ENCODE results near the gene TMEM132A.

TMEM132A gene, protein sequence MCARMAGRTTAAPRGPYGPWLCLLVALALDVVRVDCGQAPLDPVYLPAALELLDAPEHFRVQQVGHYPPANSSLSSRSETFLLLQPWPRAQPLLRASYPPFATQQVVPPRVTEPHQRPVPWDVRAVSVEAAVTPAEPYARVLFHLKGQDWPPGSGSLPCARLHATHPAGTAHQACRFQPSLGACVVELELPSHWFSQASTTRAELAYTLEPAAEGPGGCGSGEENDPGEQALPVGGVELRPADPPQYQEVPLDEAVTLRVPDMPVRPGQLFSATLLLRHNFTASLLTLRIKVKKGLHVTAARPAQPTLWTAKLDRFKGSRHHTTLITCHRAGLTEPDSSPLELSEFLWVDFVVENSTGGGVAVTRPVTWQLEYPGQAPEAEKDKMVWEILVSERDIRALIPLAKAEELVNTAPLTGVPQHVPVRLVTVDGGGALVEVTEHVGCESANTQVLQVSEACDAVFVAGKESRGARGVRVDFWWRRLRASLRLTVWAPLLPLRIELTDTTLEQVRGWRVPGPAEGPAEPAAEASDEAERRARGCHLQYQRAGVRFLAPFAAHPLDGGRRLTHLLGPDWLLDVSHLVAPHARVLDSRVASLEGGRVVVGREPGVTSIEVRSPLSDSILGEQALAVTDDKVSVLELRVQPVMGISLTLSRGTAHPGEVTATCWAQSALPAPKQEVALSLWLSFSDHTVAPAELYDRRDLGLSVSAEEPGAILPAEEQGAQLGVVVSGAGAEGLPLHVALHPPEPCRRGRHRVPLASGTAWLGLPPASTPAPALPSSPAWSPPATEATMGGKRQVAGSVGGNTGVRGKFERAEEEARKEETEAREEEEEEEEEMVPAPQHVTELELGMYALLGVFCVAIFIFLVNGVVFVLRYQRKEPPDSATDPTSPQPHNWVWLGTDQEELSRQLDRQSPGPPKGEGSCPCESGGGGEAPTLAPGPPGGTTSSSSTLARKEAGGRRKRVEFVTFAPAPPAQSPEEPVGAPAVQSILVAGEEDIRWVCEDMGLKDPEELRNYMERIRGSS

DNA sequence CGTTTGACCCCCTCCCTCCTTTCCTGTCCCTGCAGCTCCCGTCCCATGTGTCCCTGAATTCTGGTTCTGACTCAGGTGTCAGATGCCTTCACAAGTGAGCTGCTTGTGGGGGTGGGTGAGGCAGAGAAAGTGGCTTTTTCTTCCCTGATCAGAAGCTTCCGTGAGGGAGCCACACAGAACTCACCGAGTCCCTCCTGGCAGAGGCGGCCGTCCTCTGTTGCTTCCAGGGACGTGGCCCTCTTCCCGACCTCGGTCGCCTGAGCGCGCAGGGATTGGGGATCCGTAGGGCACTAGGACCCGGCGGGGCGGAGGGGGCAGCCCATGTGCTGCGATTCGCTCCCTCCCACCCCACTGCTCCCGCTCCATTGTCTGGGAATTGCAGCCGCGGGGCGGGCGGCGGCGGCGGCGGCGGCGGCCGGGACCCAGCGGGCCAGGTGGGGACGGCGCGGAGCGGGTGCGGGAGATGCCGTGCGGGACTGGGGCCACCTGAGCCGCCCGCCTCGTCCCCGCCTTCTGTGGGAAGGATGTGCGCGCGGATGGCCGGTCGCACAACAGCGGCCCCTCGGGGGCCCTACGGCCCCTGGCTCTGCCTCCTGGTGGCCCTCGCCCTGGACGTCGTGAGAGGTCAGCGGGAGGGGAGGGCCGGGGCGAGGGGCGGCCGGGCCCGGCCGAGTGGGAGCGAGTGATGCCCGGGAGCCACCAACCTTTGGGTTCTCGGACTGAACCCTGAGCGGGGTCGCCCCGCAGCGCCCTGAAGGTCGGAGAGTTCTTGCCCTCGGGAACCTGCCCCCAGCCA is at the start of gene TMEM132A:
TMEM132A (plus strand) TSS at position 351 of the 796 bp plus-strand sequence; CDS start at position 525, 174 bp downstream.
- DNase-seq (ENCODE audit: low read depth, low spot score): no peak

GRCh38 chr11:60875366-60876167 is 48.7 kb upstream of the TMEM132A start:
- DNase-seq (ENCODE audit: low read depth, low spot score): no peak

DNA sequence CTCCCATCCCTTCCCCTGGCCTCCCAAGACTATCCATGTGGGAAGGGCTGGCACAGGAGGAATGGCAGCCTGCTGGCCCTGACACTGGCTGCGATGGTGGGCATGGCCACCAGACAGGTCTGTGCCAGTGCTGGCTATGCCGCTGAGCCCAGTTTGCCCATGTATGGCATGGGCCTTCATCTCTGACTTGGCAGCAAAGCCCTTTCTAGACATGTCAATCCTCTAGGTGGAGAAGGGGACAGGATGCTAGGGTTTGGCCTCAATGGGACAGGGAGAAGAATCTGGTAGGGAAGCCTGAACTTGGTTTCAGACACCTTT is 48.1 kb upstream of the TMEM132A start:
- DNase-seq (ENCODE audit: low read depth, low spot score): no peak

DNA sequence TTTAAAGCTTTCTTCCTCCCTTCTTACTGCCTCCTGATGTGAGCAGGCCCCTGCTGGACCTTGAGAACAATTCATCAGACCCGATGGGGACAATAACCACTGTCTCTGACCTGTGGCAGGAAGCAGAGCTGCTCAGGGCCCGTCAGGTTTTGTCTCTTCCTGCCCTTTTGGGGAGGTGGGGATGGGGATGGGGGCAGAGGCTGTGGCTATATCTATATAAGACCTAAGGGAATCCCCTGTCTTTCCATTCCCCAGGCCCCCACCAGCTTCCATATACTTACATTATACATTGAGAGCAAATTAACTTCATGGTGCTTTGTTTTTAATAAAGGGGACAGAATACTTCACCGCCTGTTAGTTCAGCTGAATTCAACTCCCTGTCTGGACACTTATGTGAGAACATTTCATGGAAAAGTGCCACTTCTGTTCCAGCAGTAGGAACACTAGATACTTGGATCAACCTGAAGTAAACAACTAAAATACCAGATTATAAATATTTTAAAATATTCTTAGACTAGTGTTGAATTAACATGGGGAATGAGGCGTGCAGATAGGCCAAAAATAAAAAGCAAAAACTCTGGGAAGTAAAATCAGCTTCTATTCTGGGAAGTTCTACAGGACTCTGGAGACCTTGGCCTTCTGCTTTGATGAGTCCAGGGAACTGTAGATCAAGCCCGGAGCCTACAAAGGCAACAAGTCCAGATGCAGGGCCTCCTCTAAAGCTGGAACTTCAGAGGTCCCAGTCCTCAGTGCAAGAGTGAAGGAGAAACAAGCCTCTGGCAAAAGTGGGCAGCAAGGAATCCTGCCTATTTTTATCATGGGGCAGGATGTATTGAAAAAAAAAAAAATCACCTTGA is 45.8 kb upstream of the TMEM132A start:
- no peak for DNase-seq (ENCODE audit: low read depth, low spot score)

DNA sequence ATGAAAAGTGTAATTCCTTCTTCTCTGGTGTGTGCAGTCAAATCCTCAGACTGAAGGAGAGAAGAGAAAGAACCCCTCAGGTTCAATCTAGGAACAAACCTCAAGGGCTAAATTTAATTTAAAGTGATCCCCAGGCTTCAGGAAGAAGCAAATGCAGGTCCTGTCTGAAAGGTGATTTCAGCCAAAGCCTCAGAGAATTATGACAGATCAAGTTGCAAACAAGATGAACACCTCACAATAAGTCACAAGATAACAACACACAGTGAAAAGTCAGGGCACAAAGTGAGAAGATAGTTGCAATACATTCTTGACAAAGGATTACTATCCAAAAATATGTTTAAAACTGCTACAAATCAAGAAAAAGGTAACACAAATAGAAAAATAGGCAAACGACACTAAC is 45.2 kb upstream of the TMEM132A start:
- no peak for DNase-seq (ENCODE audit: low read depth, low spot score)

GRCh38 chr11:60879971-60880588 is 44.2 kb upstream of the TMEM132A start:
- DNase-seq (ENCODE audit: low read depth, low spot score): no peak

GRCh38 chr11:60880643-60881282 is 43.5 kb upstream of the TMEM132A start:
- DNase-seq (ENCODE audit: low read depth, low spot score): no peak

DNA sequence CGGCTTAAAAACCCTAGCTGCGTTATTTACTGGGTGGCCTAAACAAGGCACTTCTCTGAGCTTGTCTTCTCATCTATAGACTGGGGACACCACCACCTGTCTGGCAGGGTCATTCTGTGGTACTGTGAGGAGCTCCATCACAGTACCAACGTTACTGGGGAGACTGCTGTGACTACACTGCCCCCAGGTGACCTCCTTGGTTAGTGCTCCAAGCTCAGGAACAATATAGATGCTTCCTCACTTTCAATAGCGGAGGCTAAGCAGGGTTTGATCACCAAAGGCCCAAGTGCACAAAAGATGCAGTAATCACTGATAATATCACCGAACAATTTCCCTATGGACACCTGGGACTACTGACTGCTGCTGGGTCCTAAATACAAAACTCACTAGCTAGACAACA is 36.7 kb upstream of the TMEM132A start:
- no peak for DNase-seq (ENCODE audit: low read depth, low spot score)

DNA sequence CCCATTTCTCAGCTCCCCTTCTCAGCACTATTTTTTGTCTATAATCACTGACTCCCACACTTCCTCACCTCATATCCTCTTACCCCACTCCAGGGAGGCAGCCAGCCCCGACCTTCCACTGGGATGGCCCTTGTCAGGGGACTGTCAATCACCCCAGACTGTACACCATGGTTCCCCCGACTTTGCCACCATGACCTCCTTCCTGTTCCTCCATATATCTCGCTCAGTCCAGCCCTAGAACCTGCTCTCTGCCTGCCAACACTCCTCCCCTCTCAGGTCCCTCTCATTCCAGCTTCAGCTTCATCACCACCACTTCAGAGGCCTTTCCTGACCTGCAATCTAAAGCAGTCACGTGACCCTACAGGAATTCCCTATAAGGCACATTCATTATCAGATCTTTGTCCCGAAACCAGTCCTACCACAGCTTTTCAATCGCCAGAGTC is 34.4 kb upstream of the TMEM132A start:
- DNase-seq (ENCODE audit: low read depth, low spot score): no peak

DNA sequence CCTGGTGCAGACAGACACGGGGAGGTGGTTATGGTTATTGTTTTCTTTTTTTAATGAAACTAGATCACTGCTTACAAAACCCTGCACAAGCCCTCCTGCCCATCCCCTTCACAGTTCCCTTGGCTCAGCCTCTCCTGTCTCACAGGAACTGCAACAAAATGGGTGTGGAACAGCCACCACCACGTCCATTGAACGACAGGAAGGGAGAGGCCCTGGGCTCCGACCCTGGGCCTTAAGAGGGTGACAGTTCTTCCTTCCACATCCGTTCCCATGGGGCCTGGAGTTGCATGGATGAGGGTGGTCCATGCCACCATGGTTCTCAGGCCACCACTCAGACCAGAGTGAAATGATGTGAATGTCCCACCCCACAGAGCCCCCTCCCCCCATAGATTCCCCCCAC is 33.6 kb upstream of the TMEM132A start:
- no peak for DNase-seq (ENCODE audit: low read depth, low spot score)

GRCh38 chr11:60891103-60891741 is 33.0 kb upstream of the TMEM132A start:
- DNase-seq (ENCODE audit: low read depth, low spot score): no peak

DNA sequence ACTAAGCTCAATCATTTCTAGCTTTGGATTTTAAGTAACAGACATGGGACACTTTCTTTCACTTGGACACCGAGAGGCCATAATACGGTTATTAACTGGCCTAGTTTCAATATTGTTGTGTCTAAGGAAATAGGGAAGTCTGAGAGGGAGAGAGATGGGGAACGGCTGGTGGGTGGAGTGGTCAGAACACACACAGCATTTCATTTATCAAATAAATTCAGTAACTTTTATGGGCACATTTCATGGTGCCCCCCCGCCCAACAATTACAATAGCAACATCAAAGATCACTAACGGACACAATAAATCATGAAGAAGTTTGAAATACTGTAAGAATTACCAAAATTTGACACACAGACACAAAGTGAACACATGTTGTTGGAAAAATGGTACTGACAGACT is 28.6 kb upstream of the TMEM132A start:
- no peak for DNase-seq (ENCODE audit: low read depth, low spot score)

- DNase-seq (ENCODE audit: low read depth, low spot score): no peak
These were observed 26.8 kb upstream of the TMEM132A start for GRCh38 chr11:60897496-60897895.

- no peak for DNase-seq (ENCODE audit: low read depth, low spot score)
These were observed 25.0 kb upstream of the TMEM132A start for GRCh38 chr11:60899046-60899936.

GRCh38 chr11:60899977-60900376 is 24.3 kb upstream of the TMEM132A start:
- DNase-seq (ENCODE audit: low read depth, low spot score): no peak

GRCh38 chr11:60900673-60901404 is 23.4 kb upstream of the TMEM132A start:
- no peak for DNase-seq (ENCODE audit: low read depth, low spot score)

GRCh38 chr11:60902625-60903024 is 21.6 kb upstream of the TMEM132A start:
- DNase-seq (ENCODE audit: low read depth, low spot score): no peak
